Stomach smooth muscle (tissue), 2 donors: ENCODE data around the gene MRFAP1.

Source experiments
- H3K27ac ChIP-seq: one replicate; pipeline ENCODE4 v1.7.0; 2013; ENCODE audit warnings: mild to moderate bottlenecking, low read length, inconsistent platforms
- H3K27me3 ChIP-seq, 2 donors: one replicate each; pipeline ENCODE4 v1.7.0; 2013; ENCODE audit warnings: low read length in 2 of 2; ENCODE audit not compliant: insufficient read depth in 2 of 2, control insufficient read depth in 1 of 2
- H3K36me3 ChIP-seq, 2 donors: one replicate each; pipeline ENCODE4 v1.7.0; 2013; ENCODE audit warnings: low read length in 2 of 2; ENCODE audit not compliant: control insufficient read depth in 2 of 2, insufficient read depth in 2 of 2
- H3K4me1 ChIP-seq: one replicate; pipeline ENCODE4 v1.7.0; 2013; ENCODE audit warnings: low read length; ENCODE audit not compliant: control insufficient read depth, insufficient read depth
- H3K4me3 ChIP-seq, 2 donors: one replicate each; pipeline ENCODE4 v1.7.0; 2013; ENCODE audit warnings: low read length in 2 of 2
- H3K9ac ChIP-seq, 2 donors: one replicate each; pipeline ENCODE4 v1.7.0; 2013; ENCODE audit warnings: low read length in 2 of 2, mild to moderate bottlenecking in 1 of 2
- H3K9me3 ChIP-seq, 2 donors: one replicate each; pipeline ENCODE4 v1.7.0; 2013; ENCODE audit warnings: low read length in 2 of 2; ENCODE audit not compliant: control insufficient read depth in 2 of 2
- donor health status: healthy.
- donor health status: Pancreatic carcinoma.

Gene MRFAP1

DNA sequence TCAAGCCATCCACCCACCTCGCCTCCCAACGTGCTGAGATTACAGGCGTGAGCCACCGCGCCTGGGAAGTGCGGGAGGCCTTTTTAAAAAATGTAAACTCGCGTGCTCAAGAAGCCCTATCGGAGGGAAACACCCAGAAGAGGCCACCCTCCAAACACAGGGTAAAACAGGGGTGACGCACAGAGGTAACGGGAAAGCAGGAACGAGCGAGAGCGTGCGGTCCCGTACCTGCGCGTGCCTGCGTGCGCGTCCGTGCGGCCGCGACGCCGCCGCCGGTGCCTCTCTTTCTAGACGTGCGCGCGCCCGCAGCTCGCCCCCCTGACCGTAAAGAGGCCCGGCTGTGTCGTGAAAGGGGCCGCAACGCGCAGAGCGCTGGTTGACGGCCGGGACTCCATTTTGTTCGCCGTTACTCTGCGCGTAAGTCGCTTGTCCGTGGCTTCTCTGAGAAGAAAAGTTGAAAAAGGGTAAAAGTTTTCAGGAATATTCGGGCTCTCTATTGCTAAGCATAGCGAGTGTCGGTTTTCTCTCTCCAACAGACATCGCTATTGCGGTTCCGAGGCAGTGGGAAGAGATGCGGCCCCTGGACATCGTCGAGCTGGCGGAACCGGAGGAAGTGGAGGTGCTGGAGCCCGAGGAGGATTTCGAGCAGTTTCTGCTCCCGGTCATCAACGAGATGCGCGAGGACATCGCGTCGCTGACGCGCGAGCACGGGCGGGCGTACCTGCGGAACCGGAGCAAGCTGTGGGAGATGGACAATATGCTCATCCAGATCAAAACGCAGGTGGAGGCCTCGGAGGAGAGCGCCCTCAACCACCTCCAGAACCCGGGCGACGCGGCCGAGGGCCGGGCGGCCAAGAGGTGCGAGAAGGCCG is at the start of gene MRFAP1:
MRFAP1 (plus strand) TSS at position 394 of the 872 bp plus-strand sequence; CDS start at position 572, 178 bp downstream.
- H3K9me3 ChIP-seq = no peaks in the 10 kb centered on the region
- peak within 1 kb of the TSS; percentile 91 to 99 for H3K9ac ChIP-seq
- H3K27ac ChIP-seq = peak within 1 kb of the TSS; percentile 95
- no peaks in the 10 kb centered on the region for H3K27me3 ChIP-seq
- H3K4me3 ChIP-seq = peak within 1 kb of the TSS; percentile 77 to 95
- H3K4me1 ChIP-seq = peaks cover 18% of the 10 kb centered on the region
- H3K36me3 ChIP-seq = peaks cover 13 to 16% of the 10 kb centered on the region in 2 donors

DNA sequence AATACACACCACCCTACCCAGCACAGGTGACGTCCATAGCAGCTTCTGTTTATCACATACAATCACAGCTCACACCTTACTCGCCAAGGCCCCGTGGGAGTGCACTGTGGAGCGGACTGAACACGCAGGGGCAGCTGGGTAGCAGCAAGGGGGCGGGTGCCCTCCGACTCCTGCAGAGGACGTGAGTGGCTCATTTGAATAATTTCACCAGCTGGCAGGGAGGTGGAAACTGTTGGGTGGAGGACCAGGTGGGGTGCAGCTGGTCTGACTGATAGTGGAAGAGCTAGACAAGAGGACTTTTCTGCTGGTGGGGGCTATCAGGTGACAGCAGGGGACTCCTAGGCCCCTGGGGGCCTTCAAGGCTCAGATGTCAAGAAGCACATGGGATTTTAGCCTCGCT is 49.2 kb upstream of the MRFAP1 start:
- Histone ChIP-seq H3K9ac (no peak overlapping the region), H3K27me3 (no peaks in the 10 kb centered on the region), H3K36me3 (peaks cover 13 to 16% of the 10 kb centered on the region in 2 donors), H3K4me3 (no peak overlapping the region), H3K9me3 (no peaks in the 10 kb centered on the region), H3K27ac (no peak overlapping the region), H3K4me1 (no peaks in the 10 kb centered on the region)

DNA sequence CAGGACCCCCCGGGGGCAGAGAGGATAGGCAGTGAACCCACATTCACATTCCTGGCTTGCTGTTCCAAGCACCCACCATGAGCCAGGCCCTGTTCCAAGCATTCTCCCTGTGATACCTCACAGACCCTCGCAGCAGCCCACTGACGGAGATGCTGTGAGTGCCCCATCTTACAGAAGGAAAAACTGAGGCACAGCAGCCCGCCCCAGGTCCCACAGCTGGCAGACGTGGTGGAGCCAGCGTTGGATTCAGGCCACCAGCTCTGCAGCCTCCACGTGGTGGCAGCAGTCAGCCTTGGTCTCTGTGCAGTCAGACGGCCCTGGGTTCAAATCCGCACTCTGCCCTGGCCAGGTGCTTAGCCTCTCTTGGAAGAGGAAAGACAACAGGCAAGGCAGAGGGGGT is 48.7 kb upstream of the MRFAP1 start:
- Histone ChIP-seq H3K27ac (no peak overlapping the region), H3K4me1 (no peaks in the 10 kb centered on the region), H3K9ac (no peak overlapping the region), H3K9me3 (no peaks in the 10 kb centered on the region), H3K36me3 (peaks cover 13 to 16% of the 10 kb centered on the region in 2 donors), H3K4me3 (no peak overlapping the region), H3K27me3 (no peaks in the 10 kb centered on the region)

- Histone ChIP-seq H3K27ac (no peak overlapping the region), H3K9me3 (no peaks in the 10 kb centered on the region), H3K27me3 (no peaks in the 10 kb centered on the region), H3K4me1 (no peaks in the 10 kb centered on the region), H3K9ac (no peak overlapping the region), H3K36me3 (peaks cover 13 to 19% of the 10 kb centered on the region in 2 donors), H3K4me3 (no peak overlapping the region)
Observed at GRCh38 chr4:6592804-6593563, 47.5 kb upstream of the MRFAP1 start.

DNA sequence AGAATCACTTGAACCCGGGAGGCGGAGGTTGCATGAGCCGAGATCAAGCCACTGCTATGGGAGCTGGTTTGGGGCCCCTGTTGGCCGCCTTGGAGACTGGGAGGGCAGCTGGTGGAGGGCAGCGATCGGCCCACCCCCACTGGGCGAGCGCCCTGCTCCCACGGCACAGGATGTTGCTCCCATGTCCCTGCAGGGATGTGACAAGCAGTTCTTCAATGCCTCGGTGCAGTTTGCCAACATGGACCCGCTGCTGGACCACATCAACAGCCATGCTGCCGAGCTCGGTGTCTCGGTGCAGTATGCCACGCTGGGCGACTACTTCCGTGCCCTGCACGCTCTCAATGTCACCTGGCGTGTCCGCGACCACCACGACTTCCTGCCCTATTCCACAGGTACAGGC is 46.1 kb upstream of the MRFAP1 start:
- Histone ChIP-seq H3K36me3 (peaks cover 13 to 15% of the 10 kb centered on the region in 2 donors), H3K4me1 (no peaks in the 10 kb centered on the region), H3K9me3 (no peaks in the 10 kb centered on the region), H3K27me3 (no peaks in the 10 kb centered on the region), H3K9ac (no peak overlapping the region), H3K4me3 (no peak overlapping the region), H3K27ac (no peak overlapping the region)

- no peaks in the 10 kb centered on the region for H3K9me3 ChIP-seq
- H3K36me3 ChIP-seq = peaks cover 9 to 16% of the 10 kb centered on the region in 2 donors
- H3K27me3 ChIP-seq = no peaks in the 10 kb centered on the region
- H3K27ac ChIP-seq = no peak overlapping the region
- H3K9ac ChIP-seq = no peak overlapping the region
- H3K4me1 ChIP-seq = no peaks in the 10 kb centered on the region
- no peak overlapping the region for H3K4me3 ChIP-seq
Observed at GRCh38 chr4:6594826-6595355, 45.6 kb upstream of the MRFAP1 start.

GRCh38 chr4:6595897-6596537 is 44.5 kb upstream of the MRFAP1 start:
- no peaks in the 10 kb centered on the region for H3K9me3 ChIP-seq
- H3K36me3 ChIP-seq = peaks cover 13 to 27% of the 10 kb centered on the region in 2 donors
- no peak overlapping the region for H3K4me3 ChIP-seq
- no peak overlapping the region for H3K27ac ChIP-seq
- no peaks in the 10 kb centered on the region for H3K4me1 ChIP-seq
- H3K27me3 ChIP-seq = no peaks in the 10 kb centered on the region
- H3K9ac ChIP-seq = no peak overlapping the region

- Histone ChIP-seq H3K4me3 (no peak overlapping the region), H3K36me3 (peaks cover 18 to 34% of the 10 kb centered on the region in 2 donors), H3K9ac (no peak overlapping the region), H3K27ac (no peak overlapping the region), H3K4me1 (no peaks in the 10 kb centered on the region), H3K9me3 (no peaks in the 10 kb centered on the region), H3K27me3 (no peaks in the 10 kb centered on the region)
Observed at GRCh38 chr4:6596948-6597347, 43.5 kb upstream of the MRFAP1 start.

DNA sequence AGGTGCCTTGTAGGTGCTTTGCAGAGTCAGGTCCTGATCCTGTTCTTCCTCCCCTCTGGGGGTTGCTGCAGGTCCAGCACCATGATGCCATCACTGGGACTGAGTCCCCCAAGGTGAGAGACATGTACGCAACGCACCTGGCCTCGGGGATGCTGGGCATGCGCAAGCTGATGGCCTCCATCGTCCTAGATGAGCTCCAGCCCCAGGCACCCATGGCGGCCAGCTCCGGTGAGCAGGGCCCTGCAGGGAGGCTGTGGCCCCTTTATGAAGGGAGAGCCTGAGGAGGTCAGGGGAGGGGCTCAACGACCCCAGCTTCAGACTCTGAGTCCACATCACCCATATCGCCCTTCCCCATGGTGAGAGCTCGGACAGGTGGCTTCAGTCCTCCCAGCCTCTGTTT is 42.4 kb upstream of the MRFAP1 start:
- Histone ChIP-seq H3K36me3 (peaks cover 19 to 36% of the 10 kb centered on the region in 2 donors), H3K4me1 (no peaks in the 10 kb centered on the region), H3K4me3 (no peak overlapping the region), H3K27me3 (no peaks in the 10 kb centered on the region), H3K9me3 (peaks cover 0 to 3% of the 10 kb centered on the region in 2 donors), H3K27ac (no peak overlapping the region), H3K9ac (no peak overlapping the region)

DNA sequence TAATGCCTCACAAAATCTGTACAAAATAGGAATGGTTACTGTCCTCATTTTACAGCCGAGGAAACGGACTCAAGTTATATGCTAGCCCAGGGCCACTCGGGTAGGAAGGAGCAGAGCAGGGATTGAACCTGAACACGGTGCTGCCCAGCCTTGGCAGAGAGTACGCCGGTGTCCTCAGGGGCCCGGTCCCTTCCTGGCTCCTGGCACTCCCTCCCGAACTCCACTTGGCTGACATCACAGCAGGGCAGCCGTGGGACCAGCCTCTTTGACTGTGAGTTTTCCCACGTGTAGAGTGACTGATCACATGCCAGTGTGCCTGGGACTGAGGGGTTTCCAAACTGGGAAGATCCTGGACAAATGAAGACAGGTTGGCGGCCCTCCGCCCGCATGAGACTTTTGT is 41.8 kb upstream of the MRFAP1 start:
- no peak overlapping the region for H3K27ac ChIP-seq
- H3K4me1 ChIP-seq = no peaks in the 10 kb centered on the region
- no peak overlapping the region for H3K4me3 ChIP-seq
- no peaks in the 10 kb centered on the region for H3K27me3 ChIP-seq
- peaks cover 17 to 32% of the 10 kb centered on the region in 2 donors for H3K36me3 ChIP-seq
- H3K9me3 ChIP-seq = peaks cover 0 to 3% of the 10 kb centered on the region in 2 donors
- H3K9ac ChIP-seq = no peak overlapping the region
